GM18519 (cell line): ENCODE results near the gene TIGD1.
"Not testable (repeated sequence)": the region's sequence is repeated elsewhere in the genome, so short reads cannot be mapped to it uniquely, and the experiment has no call there.

Experiments used
- ATAC-seq: cut with Tn5 transposase; IDR thresholded peaks from one replicate; pipeline ENCODE4 v1.9.1; 2021; ENCODE audit warnings: mild to moderate bottlenecking, moderate library complexity; ENCODE audit not compliant: unreplicated experiment, low FRiP score

The TIGD1 gene

DNA sequence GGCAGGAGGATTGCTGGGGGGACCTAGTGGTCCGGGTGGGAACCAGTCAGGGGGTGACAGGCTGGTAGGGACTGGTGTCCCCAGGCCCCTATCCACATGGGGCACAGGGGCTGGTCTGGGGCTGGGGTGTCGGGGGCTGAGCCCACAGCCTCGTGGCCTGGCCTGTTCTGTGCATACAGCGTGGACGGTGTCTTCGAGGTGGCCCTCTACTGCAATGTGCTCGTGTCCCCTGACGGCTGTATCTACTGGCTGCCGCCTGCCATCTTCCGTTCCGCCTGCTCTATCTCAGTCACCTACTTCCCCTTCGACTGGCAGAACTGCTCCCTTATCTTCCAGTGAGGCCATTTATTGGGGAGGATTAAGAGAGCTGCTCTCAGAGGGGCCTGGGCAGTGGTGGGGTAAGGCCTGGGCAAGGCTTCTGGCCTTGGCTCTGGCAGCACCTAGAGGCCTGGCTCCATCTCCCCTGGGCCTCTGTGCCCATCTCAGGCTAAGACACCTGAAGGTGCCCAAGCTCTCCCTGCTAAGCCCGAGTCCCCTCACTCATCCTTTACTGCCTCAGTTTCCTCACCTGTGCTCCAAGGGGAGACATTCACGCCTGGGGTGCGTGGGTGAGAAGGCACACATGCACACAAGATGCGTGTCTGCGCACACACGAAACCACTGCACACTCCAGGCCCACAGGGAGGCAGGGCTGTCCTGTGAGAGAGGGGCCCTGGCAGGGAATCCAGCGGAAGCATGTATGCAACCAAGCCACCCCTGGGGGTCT is 9.0 kb downstream of the TIGD1 start:
- ATAC-seq, result no peak

DNA sequence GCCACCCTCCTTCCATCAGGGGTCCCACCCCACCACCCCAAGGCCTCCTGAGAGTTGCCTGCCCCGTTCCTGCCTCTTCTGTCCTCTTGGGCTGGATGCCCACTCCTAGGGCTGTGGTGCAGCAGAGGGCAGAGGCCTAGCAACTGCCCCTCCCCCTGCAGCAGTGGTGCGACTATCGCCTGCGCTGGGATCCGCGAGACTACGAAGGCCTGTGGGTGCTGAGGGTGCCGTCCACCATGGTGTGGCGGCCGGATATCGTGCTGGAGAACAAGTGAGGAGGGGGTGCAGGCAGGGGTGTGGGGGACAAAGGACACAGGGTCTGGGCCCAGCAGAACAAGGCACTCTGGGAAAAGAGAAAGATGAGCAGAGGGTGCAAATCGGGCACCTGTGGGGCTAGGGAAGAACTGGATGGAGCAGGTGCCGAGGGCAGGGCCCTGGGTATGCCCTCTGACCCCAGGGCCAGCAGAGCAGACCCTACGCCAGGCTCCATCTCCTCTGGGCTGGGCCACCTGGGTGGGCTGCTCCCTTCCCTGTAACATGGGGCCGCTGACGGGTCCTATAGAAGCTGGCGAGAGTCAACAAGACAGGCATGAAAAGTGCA is 9.8 kb downstream of the TIGD1 start:
- ATAC-seq, result no peak

DNA sequence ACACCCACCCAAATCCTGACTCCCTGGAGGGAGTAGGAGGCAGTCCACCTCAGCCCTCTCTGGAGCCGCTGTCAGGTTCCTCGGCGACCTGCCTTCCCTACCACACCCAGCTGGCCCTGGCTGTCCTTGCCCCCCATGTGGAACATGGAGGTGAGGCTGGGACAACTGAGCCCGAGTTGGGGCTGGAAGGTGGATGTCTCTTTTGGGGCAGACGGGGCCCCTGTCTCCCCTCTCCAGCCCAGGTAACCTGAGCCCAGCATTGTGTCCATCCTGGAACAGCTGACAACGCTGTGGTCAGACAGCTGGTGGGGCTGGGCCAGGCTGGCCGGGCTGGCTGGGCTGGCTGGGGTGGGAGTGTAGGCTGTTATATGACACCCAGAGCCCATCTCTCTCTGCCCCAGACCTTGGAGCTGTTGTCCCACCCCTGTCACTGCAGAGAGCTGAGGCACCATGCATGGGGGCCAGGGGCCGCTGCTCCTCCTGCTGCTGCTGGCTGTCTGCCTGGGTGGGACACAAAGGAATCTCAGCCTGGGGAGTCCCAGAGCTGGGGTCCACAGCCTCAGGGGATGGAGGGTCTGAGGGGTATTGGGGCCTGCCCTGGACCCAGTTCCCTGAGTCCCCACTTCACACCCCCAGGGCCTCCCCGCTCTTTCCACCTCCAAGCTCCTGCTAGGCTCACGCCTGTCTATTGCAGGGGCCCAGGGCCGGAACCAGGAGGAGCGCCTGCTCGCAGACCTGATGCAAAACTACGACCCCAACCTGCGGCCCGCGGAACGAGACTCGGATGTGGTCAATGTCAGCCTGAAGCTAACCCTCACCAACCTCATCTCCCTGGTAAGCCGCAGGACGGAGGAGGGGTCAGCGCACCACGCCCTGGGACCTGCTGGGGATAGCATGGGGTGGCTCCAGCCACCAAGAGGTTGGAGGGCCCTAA is 10.8 kb downstream of the TIGD1 start, which contains the start of gene CHRNG:
Gene CHRNG, plus strand, starts transcription at position 395 of the 934 bp plus-strand sequence. Its CDS starts 56 bp downstream, at position 451.
- ATAC-seq, result no peak

DNA sequence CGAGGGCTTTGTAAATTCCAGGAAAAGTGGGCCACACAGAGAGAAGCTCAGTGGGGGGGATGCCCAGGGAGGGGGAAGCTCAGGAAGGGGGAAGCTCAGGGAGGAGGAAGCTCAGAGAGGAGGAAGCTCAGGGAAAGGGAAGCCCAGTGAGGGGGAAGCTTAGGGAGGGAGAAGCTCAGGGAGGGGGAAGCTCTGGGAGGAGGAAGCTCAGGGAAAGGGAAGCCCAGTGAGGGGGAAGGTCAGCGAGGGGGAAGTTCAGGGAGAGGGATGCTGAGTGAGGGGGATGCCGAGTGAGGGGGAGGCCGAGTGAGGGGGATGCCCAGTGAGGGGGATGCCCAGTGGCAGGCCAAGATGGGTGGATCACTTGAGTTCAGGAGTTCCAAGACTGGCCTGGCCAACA is 11.7 kb downstream of the TIGD1 start:
- no peak for ATAC-seq

DNA sequence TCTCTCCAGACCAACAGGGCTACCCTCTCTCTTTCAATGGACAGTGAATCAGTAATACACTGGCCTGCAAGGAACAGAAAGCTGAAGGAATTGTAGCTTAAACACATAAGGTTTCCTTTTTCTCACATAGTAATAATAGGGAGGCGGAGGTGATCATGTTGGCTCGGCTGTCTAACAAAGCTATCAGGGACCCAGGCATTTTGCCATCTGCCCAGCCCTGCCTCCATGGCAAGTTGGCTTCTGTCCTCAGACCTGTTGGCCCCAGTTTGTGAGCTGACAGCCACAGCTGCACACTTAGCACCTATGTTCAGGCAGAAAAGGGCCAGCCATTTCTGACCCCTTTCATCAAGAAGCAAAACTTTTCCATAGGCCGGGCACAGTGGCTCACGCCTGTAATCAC is 12.9 kb downstream of the TIGD1 start:
- ATAC-seq, result no peak

DNA sequence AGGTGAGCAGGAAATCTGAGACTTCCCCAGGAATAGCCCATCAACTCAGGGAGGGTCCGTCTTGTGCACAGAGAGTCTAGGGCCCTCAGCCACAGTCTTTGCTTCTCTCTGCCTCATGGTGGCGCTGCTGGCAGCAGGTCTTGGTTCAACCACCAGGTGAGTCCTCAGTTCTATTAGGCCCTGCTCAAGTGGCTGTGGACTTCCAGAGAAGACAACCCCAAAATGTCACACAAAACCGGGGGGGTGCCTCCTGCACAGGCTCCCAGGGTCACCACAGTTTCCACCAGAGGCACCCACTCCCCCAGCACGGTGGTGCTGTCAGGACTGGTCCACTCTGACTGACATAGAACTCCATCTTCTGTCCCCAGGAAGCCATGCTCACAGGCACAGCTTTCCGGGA is 13.3 kb downstream of the TIGD1 start:
- ATAC-seq, result no peak

DNA sequence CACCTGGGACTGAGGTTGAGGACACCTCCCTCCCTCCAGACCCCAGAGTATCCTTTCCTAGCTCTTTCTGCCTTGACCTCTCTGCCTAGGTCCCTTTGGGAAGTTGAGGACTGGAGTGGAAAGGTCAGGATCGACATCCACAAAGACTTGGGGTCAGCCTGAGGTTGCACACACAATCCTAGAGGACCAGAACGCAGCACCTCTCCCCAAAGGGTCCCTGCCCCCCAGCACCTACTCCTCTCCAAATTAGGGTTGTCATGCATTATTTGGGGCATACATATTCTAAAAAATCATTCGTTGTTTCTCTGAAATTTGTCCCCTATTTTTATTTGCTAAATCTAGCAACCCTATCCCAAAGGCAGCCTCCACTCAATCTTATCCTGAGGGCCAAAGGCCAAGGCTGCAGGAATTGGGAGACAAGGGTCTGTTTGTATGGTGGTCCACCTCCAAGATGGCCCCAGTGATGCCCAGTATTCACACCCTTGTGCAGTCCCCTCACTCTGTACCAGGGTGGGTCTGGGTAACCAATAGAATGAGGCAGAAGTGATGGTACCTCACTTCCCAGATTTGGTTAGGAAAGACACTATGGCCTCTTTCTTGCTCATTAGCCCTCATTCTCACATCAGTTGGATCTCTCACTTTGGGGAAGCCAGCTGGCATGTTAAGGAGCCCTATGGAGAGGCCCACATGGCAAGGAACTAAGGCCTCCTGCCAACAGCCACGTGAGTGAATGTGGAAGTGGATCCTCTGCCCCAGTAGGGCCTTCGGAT is 14.4 kb downstream of the TIGD1 start:
- ATAC-seq, result no peak

DNA sequence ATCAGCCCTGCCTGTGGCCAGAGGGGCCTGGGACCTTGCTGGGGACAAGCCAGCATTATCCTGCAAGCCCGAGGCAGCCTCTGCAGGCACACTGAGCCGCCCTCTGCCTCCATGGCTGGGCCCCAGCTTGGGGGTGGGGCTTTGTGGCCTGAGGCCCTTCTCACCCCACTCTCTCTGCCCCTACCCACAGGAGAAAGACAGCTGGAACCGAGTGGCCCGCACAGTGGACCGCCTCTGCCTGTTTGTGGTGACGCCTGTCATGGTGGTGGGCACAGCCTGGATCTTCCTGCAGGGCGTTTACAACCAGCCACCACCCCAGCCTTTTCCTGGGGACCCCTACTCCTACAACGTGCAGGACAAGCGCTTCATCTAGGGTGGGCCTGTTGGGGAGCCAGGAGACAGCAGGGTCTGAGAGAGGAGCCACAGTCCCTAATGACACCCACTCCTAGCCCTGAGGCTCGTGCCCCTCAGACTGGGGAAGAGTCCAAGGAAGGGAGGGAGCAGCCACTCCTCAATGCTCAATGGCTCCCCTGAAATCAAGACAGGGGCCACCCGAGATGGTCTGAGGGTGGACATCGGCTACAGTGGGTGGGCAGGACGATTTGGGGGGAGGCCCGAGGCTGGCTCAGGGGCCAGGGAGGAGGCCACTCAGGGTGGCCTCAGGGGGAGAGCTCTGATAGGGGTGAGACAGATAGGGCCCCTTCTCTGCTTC is 15.3 kb downstream of the TIGD1 start:
- no peak for ATAC-seq

DNA sequence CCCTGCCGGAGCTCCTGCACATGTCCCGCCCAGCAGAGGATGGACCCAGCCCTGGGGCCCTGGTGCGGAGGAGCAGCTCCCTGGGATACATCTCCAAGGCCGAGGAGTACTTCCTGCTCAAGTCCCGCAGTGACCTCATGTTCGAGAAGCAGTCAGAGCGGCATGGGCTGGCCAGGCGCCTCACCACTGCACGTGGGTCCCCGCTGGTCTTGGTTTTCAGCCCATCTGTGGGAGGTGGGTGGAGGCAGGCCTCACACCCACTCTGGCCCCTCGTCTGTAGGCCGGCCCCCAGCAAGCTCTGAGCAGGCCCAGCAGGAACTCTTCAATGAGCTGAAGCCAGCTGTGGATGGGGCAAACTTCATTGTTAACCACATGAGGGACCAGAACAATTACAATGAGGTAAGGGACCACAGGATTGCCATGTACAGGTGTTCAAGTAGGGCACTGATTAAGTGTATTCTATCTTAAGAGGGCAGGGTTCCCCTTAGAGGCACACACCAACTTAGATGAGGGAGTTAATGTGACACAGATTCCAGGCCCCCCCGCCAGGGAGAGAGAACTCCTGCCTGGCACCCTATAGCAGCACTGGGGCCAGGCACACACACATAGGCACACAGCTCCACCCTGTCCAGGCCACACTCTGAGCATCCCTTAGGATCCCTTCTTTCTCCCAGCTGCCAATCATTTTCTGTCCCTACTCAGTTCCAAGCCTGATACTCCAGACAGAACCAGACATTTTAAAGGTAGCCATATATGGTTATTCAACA is 16.2 kb downstream of the TIGD1 start:
- ATAC-seq, result no peak

DNA sequence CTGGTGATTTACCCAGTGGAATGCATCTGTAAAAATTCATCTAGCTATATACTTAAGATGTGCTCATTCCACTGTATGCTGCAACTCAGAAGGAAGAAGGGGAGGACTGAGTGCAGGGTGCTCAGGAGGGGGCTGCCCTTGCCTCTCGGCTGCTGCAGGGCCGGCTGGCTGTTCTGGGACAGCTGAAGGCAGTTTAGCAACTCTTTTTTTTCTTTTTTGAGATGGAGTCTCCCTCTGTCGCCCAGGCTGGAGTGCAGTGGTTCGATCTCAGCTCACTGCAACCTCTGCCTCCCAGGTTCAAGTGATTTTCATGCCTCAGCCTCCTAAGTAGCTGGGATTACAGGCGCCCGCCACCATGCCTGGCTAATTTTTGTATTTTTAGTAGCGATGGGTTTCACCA is 17.5 kb downstream of the TIGD1 start:
- not testable (repeated sequence) for ATAC-seq

DNA sequence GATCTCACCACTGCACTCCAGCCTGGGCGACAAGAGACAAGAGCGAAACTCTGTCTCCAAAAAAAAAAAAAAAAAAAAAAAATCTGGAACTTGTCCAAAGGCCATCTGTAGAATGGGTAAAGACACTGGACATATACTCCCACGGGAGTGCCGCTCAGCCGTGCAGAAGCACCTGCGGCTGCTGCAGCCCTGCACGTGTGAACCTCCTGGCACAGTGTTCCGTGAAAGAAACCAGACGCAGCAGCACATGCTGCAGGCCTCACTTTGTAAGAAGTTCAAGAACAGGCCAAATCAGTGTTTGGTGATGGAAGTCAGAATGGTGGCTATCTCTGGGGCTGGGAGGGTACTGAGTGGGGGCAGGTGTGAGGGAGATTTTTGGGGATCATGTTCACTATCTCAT is 17.9 kb downstream of the TIGD1 start:
- ATAC-seq, result no peak

DNA sequence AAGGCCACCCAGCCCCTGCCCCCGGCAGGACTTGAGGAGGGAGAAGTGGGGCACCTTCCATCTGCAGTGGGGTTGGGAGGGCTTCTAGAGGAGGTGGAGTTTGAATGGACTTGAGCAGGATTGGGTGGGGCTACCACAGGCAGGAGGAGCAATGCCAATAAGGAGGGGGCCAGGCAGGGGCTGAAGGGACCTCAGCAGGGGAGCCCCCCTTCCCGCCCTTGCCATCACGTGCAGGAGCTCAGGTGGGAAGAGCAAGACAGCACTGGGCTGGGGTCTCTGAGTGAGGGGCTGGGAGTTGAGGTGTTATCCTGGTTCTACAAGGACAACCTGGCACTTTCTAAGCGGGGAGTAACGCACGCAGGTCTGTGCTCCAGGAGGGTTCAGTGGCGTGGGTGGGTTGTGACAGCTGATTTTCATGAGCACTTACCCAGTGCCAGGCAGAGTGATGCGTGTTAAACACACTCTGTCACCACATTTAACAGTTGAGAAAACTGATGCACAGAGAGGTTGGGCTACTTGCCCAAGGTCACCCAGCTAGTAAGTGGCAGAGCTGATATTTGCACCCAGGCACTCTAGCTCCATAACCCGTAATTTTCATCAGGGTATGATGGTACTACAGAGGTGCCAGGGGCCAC is 19.6 kb downstream of the TIGD1 start:
- no peak for ATAC-seq

DNA sequence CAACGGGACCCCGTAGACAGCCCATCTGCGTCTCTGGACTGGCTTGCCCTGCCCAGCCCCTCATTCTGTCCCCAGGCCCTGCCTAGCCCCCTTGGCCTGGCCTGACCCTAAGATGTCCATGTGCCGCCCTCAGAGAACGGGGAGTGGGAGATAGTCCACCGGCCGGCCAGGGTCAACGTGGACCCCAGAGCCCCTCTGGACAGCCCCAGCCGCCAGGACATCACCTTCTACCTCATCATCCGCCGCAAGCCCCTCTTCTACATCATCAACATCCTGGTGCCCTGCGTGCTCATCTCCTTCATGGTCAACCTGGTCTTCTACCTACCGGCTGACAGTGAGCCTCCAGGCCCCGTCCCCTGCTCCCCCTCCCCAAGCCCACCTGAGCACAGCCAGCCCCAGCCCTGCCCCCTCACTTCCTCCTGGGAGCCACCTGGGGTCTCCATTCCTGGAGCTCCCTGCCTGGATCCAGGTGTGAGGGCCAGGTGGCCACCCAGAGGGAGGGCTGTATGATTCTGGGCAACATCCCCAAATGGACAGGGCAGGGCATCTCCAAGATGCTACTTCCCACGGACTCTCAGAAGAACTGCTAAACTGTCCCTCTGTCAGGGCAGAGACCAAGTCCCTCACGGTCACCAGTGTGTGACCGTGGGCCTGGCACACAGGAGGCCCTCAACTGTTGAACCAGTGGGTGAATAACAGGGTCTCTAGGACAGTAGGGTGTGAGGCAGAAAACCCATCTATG is 20.4 kb downstream of the TIGD1 start:
- no peak for ATAC-seq

DNA sequence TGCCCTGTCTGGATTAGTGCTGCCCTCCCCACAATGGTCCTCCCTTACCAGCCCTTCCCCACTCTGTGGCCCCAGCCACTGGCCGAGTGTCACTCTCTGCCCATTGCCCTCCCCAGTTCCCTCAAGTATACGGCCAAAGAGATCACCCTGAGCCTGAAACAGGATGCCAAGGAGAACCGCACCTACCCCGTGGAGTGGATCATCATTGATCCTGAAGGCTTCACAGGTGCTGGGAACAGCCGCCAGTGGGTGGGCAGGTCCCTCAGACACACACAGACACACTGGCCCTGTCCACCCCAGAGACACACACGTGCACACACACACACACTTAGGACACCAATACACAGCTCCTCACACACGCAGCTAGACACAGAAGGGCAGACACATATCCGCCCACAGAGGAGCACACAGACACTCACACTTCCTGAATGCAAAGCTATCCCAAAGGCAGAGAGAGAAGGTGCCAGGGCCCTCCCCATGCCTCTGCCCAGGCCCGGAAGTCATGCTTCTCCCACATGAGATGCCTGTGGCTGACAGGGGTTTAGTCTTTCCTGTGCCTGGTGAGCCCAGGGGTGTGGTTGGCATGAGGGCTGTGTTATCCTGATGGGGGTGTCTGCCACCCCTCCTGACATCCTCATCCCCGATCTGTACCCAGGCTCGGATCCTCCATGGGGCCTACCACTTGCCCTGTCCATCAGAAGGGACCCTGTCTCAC is 21.5 kb downstream of the TIGD1 start:
- ATAC-seq, result no peak

DNA sequence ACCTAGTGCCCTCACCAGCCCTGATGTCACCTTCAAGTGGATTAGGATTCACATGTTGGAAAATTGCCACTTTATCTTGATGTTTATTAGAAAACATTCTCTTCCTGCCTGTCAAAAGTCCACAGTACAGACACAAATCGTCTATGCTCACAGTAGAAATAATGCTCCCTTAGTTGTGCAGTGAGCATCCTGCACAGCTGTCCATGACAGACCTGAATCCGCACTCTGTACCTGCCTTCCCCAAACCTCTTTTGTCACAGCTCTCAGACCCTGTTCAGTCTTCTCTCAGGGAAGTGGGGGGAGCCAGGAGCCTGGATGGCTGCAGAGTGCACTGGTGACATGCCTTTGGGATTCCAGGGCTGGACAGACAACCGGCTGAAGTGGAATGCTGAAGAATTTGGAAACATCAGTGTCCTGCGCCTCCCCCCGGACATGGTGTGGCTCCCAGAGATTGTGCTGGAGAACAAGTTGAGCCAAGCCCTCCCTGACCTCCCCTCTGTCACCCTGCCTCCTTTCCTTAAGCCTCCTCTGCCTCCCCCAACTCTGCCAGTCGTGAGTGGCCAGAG is 22.4 kb downstream of the TIGD1 start:
- ATAC-seq, result no peak

DNA sequence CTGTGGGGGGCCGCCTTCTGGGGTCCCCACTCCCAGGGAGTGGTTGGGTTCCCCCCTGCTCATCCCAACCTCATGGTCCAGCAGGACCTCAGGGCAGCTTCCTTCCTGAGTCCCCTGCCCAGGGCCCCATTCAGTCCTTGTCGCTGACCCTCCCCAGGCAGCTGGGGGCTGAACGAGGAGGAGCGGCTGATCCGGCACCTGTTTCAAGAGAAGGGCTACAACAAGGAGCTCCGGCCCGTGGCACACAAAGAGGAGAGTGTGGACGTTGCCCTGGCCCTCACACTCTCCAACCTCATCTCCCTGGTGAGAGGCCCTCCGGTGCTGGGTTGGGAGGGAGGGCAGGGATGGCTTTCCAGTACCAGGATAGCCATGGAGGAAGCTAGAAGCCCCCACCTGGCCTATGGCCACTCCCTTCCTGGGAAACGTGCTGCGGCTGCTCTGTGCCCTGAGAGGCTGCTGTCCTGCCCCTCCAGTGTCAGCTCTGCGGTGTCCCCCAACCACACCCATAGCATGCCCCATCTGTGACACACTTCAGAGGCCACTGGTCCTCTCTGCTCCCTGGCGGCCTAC is 23.9 kb downstream of the TIGD1 start:
- no peak for ATAC-seq
